Superior temporal gyrus (tissue), 1 donor: ENCODE results near the gene TMEM217.
A peak's percentile ranks its signal among the peaks of the same experiment; 100 is the strongest.
"Not testable (repeated sequence)": the region's sequence is repeated elsewhere in the genome, so short reads cannot be mapped to it uniquely, and the experiment has no call there.

ENCODE experiments used
- DNase-seq: peaks from one replicate; pipeline ENCODE4 v3.0.0-alpha.2; 2016; ENCODE audit errors: extremely low spot score

Gene TMEM217

GRCh38 chr6:37182736-37183590 is 75.0 kb downstream of the TMEM217 start:
- DNase-seq = no peak

- DNase-seq = not testable (repeated sequence)
Measured at GRCh38 chr6:37180610-37181009, 77.3 kb downstream of the TMEM217 start.

- no peak for DNase-seq
Measured at GRCh38 chr6:37180075-37180474, 77.9 kb downstream of the TMEM217 start.

- DNase-seq = no peak
Measured at GRCh38 chr6:37177935-37178517, 79.9 kb downstream of the TMEM217 start.

- no peak for DNase-seq
Measured at GRCh38 chr6:37177077-37177934, 80.6 kb downstream of the TMEM217 start.

GRCh38 chr6:37176268-37177076 is 81.5 kb downstream of the TMEM217 start:
- no peak for DNase-seq

- DNase-seq = peak; percentile 11
Measured at GRCh38 chr6:37175332-37176267, 82.3 kb downstream of the TMEM217 start.

- DNase-seq = peak; percentile 6
Measured at GRCh38 chr6:37174515-37175331, 83.2 kb downstream of the TMEM217 start.

GRCh38 chr6:37174196-37174514 is 83.8 kb downstream of the TMEM217 start:
- peak; percentile 1 for DNase-seq

GRCh38 chr6:37173493-37174195 is 84.3 kb downstream of the TMEM217 start:
- DNase-seq = peak; percentile 6

DNA sequence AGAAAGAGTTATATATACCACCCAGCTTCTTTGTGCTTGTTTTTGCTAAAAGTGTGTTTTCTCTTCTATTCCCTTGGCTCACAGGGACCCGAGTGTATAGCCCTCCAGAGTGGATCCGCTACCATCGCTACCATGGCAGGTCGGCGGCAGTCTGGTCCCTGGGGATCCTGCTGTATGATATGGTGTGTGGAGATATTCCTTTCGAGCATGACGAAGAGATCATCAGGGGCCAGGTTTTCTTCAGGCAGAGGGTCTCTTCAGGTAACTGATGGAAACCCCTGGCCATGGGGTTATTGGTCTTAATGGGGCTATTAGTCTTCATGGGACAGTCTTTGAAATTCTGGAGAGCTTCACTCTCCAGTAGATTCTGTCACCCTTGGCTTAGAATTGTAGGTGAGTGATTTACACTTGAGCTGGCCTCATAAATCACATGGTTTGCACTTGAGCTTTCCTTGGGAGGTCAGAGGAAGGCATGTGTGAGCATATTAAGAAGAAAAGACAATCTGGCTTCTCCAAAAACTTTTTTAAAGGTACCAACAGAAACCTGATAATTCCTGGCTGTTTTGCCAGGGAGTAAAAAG is 84.9 kb downstream of the TMEM217 start:
- peak; percentile 6 for DNase-seq

DNA sequence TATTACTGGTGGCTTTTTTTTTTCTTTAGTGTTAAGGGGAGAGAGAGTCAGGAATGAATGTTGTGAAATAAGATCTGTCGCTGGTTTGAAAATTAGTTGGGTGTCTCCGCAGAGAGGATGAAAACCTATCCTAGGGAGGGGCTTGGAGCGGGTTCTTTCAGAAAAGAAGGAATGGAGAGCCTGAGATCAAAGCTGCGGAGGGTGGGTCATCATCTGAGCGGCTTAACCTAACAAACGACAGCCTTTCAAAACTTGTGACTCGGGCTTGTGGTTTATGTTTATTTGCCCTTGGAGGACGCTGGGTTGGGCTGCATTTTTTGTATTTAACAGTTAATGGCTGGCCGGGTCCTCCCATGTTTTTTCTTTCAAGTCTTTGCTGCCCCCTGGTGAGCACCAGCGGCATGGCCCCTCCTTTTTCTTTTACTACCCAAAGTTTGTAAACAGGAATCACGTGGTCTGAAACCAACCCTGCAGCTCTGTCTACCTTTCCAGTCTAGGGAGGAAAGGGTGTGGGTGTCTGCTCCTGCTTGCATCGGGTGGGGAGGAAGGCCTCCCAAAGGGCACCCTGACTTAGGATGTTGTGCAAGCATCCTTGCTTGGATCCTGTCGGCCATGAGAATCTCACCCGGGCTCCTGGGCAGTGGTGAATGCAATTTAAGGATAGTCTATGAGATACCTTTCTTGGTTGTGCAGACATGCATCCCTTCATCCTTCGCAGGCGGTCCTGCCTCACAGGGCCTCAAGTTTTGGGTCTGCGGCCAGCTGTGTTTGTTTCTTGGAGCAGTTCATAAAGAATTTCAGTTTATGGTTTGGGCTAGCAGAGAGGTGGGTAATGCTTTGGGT is 85.8 kb downstream of the TMEM217 start:
- peak; percentile 98 for DNase-seq

DNA sequence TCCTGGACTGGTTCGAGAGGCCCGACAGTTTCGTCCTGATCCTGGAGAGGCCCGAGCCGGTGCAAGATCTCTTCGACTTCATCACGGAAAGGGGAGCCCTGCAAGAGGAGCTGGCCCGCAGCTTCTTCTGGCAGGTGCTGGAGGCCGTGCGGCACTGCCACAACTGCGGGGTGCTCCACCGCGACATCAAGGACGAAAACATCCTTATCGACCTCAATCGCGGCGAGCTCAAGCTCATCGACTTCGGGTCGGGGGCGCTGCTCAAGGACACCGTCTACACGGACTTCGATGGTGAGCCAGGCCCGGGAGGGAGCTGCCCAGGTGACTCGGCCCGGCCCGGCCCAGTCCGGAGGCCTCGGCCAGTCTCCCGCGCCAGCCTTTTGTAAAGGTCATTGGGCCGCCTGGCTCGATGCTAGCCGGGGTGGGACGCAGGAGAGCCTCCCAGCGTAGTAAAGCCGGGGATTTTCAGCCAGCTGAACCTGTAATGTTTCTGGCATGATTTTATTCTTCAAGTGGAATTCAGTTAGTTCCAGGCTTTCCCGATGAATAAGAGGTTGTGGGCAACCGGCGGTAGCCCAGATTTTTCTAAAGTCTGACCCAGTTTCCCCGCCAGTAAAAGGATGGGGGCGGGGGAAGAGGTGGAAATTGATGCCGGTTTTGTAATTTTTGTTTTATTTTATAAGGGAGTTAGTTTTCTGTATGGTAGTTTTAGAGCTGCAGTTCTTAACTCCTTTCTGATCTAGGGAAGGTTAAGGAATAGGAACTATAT is 86.6 kb downstream of the TMEM217 start:
- DNase-seq = no peak

GRCh38 chr6:37170273-37171200 is 87.4 kb downstream of the TMEM217 start:
- DNase-seq = no peak

- DNase-seq = peak; percentile 80
Measured at GRCh38 chr6:37169496-37170272, 88.3 kb downstream of the TMEM217 start, which contains the start of gene PIM1. TSS of gene PIM1 (plus strand) at chr6:37170152. CDS start at chr6:37170576, 424 bp downstream.
